ENCODE data around the gene ZNF438.

ZNF438 gene

GRCh38 chr10:30811276-30812017 is 220.2 kb downstream of the ZNF438 start:
- H3K27ac ChIP-seq, result no peak overlapping the region
- no peak for TF ChIP-seq CTCF (conservative IDR thresholded peaks at IDR 0.05)
- TF ChIP-seq ZFX (IDR thresholded peaks at IDR 0.05), result no peak

GRCh38 chr10:30810416-30810815 is 221.2 kb downstream of the ZNF438 start:
- H3K27ac ChIP-seq, result no peak overlapping the region

GRCh38 chr10:30806850-30807249 is 224.8 kb downstream of the ZNF438 start:
- TF ChIP-seq CTCF (conservative IDR thresholded peaks at IDR 0.05) (no peak), ZFX (IDR thresholded peaks at IDR 0.05) (no peak)
- H3K27ac ChIP-seq, result no peak overlapping the region

More at GRCh38 chr10:30810416-30810815, 221.2 kb downstream of the ZNF438 start:
- TF ChIP-seq CTCF (conservative IDR thresholded peaks at IDR 0.05) (no peak), ZFX (IDR thresholded peaks at IDR 0.05) (no peak)

- H3K27ac ChIP-seq, result peak overlapping the region; percentile 62
- TF ChIP-seq ZFX (IDR thresholded peaks at IDR 0.05), result no peak
- no peak for TF ChIP-seq CTCF (conservative IDR thresholded peaks at IDR 0.05)
Observed at GRCh38 chr10:30805061-30805460, 226.6 kb downstream of the ZNF438 start.

GRCh38 chr10:30804478-30805055 is 227.1 kb downstream of the ZNF438 start:
- TF ChIP-seq ZFX (IDR thresholded peaks at IDR 0.05), result no peak
- TF ChIP-seq CTCF (conservative IDR thresholded peaks at IDR 0.05), result no peak
- H3K27ac ChIP-seq, result peak overlapping the region; percentile 62

- no peak for TF ChIP-seq ZFX (IDR thresholded peaks at IDR 0.05)
- TF ChIP-seq CTCF (conservative IDR thresholded peaks at IDR 0.05), result no peak
- peak overlapping the region; percentile 62 for H3K27ac ChIP-seq
Observed at GRCh38 chr10:30803892-30804322, 227.8 kb downstream of the ZNF438 start.

GRCh38 chr10:30803058-30803457 is 228.6 kb downstream of the ZNF438 start:
- no peak overlapping the region for H3K27ac ChIP-seq
- TF ChIP-seq CTCF (conservative IDR thresholded peaks at IDR 0.05) (no peak), ZFX (IDR thresholded peaks at IDR 0.05) (no peak)
